HG03378 (cell line): ENCODE results near the gene ITPK1.
"Not testable (repeated sequence)": the region's sequence is repeated elsewhere in the genome, so short reads cannot be mapped to it uniquely, and the experiment has no call there.

Source experiments
- ATAC-seq: cut with Tn5 transposase; IDR thresholded peaks from one replicate; pipeline ENCODE4 v1.9.1; 2021; ENCODE audit warnings: mild to moderate bottlenecking, moderate library complexity; ENCODE audit not compliant: unreplicated experiment

The ITPK1 gene

GRCh38 chr14:93105856-93106255 lies 9.9 kb downstream of the ITPK1 start:
- not testable (repeated sequence) for ATAC-seq

GRCh38 chr14:93105362-93105761 lies 10.4 kb downstream of the ITPK1 start:
- no peak for ATAC-seq

GRCh38 chr14:93104961-93105360 lies 10.8 kb downstream of the ITPK1 start:
- ATAC-seq = no peak

- peak; percentile 93 for ATAC-seq
Observed at GRCh38 chr14:93103392-93104080, 12.2 kb downstream of the ITPK1 start.

GRCh38 chr14:93102141-93102540 lies 13.6 kb downstream of the ITPK1 start:
- ATAC-seq = no peak

- ATAC-seq = no peak
Observed at GRCh38 chr14:93101181-93101580, 14.5 kb downstream of the ITPK1 start.

- no peak for ATAC-seq
Observed at GRCh38 chr14:93100570-93100969, 15.2 kb downstream of the ITPK1 start.

- no peak for ATAC-seq
Observed at GRCh38 chr14:93100100-93100499, 15.6 kb downstream of the ITPK1 start.

GRCh38 chr14:93099643-93100042 lies 16.1 kb downstream of the ITPK1 start:
- no peak for ATAC-seq

- no peak for ATAC-seq
Observed at GRCh38 chr14:93099196-93099595, 16.5 kb downstream of the ITPK1 start.

GRCh38 chr14:93096691-93097322 lies 18.9 kb downstream of the ITPK1 start:
- no peak for ATAC-seq

GRCh38 chr14:93095742-93096510 lies 19.8 kb downstream of the ITPK1 start:
- no peak for ATAC-seq

- ATAC-seq = no peak
Observed at GRCh38 chr14:93094121-93094918, 21.4 kb downstream of the ITPK1 start.

GRCh38 chr14:93092606-93093556 lies 22.8 kb downstream of the ITPK1 start:
- no peak for ATAC-seq

- no peak for ATAC-seq
Observed at GRCh38 chr14:93091666-93092065, 24.1 kb downstream of the ITPK1 start.

- no peak for ATAC-seq
Observed at GRCh38 chr14:93090826-93091555, 24.7 kb downstream of the ITPK1 start.

- no peak for ATAC-seq
Observed at GRCh38 chr14:93089521-93090269, 26.0 kb downstream of the ITPK1 start.

- ATAC-seq = peak; percentile 51
Observed at GRCh38 chr14:93086441-93087055, 29.2 kb downstream of the ITPK1 start.
